ENCODE results near the gene NOL4L.

GRCh38 chr20:32612351-32613191, 27.4 kb upstream of the NOL4L start:
- TF ChIP-seq, protein P1, sequence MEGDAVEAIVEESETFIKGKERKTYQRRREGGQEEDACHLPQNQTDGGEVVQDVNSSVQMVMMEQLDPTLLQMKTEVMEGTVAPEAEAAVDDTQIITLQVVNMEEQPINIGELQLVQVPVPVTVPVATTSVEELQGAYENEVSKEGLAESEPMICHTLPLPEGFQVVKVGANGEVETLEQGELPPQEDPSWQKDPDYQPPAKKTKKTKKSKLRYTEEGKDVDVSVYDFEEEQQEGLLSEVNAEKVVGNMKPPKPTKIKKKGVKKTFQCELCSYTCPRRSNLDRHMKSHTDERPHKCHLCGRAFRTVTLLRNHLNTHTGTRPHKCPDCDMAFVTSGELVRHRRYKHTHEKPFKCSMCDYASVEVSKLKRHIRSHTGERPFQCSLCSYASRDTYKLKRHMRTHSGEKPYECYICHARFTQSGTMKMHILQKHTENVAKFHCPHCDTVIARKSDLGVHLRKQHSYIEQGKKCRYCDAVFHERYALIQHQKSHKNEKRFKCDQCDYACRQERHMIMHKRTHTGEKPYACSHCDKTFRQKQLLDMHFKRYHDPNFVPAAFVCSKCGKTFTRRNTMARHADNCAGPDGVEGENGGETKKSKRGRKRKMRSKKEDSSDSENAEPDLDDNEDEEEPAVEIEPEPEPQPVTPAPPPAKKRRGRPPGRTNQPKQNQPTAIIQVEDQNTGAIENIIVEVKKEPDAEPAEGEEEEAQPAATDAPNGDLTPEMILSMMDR (optimal IDR thresholded peaks at IDR 0.05 in 1 of 3, IDR thresholded peaks at IDR 0.05 in 1 of 3, conservative IDR thresholded peaks at IDR 0.05 in 1 of 3; ENCODE audit: extremely low read depth in 1 of 3, insufficient read depth in 2 of 3, low read length in 3 of 3): no peak
- TF ChIP-seq EZH2 (IDR thresholded peaks at IDR 0.05; ENCODE audit: low read length): no peak

Measured in keratinocyte (primary cell).